H1 (cell line): Measurements from ENCODE around the gene ANKRD11. TPM values are rescaled to one million over a fixed set of nuclear protein-coding genes. Genes with fewer than 3 reads are reported as not detected.

Experiments
- CTCF ChIA-PET: fragments of 300-600 bp; sonication (Branson Sonifier 250); formaldehyde crosslinking; loops from one replicate; lab custom pipeline; 2021; ENCODE audit not compliant: partially characterized antibody; lab: Charles Lee
- POLR2A ChIA-PET: fragments of 300-600 bp; sonication (Branson Sonifier 250); formaldehyde crosslinking; loops from one replicate; lab custom pipeline; 2021; ENCODE audit warnings: inconsistent platforms; ENCODE audit not compliant: partially characterized antibody; lab: Charles Lee
- DNase-seq, 2 experiments: peaks; one replicate each; pipeline versions ENCODE4 v3.0.0 to v3.0.0-alpha.2; 2010 to 2022; ENCODE audit warnings: low spot score in 2 of 2, low read depth in 1 of 2, mixed read lengths in 1 of 2
- FAIRE-seq: peaks from 2 replicates; lab custom pipeline; 2011; peaks lifted over from hg19 to GRCh38; lab: Jason Lieb, UNC
- H2AFZ ChIP-seq: 2 replicates; pipeline ENCODE4 v1.8.1; 2012; ENCODE audit warnings: low read length, inconsistent platforms
- H2AK5ac ChIP-seq: 2 replicates; pipeline ENCODE4 v1.6.1; 2013; ENCODE audit warnings: low read depth, low read length
- H2BK120ac ChIP-seq: replicated peaks from 2 replicates; pipeline ENCODE3; 2013; ENCODE audit warnings: low read depth, low read length, inconsistent platforms
- H2BK12ac ChIP-seq: 2 replicates; pipeline ENCODE4 v1.6.1; 2013; ENCODE audit warnings: low read depth, low read length
- H2BK15ac ChIP-seq: 2 replicates; pipeline ENCODE4 v1.6.1; 2013; ENCODE audit warnings: low read length
- H2BK20ac ChIP-seq: 2 replicates; pipeline ENCODE4 v1.6.1; 2013; ENCODE audit warnings: low read length
- H2BK5ac ChIP-seq: 2 replicates; pipeline ENCODE4 v1.6.1; 2013; ENCODE audit warnings: low read depth, low read length
- H3K14ac ChIP-seq: 2 replicates; pipeline ENCODE4 v1.6.1; 2013; ENCODE audit warnings: inconsistent platforms; ENCODE audit not compliant: insufficient read length
- H3K18ac ChIP-seq: 2 replicates; pipeline ENCODE4 v1.6.1; 2013; ENCODE audit warnings: low read length; ENCODE audit errors: extremely low read depth
- H3K23ac ChIP-seq: 2 replicates; pipeline ENCODE4 v1.6.1; 2013; ENCODE audit warnings: inconsistent platforms; ENCODE audit not compliant: insufficient read length
- H3K23me2 ChIP-seq: 2 replicates; pipeline ENCODE4 v1.6.1; 2013; ENCODE audit warnings: low read depth, low read length
- H3K27ac ChIP-seq: 2 replicates; pipeline ENCODE4 v1.6.1; 2011; ENCODE audit warnings: low read depth, low read length, inconsistent platforms
- H3K27me3 ChIP-seq, 4 experiments: replicated peaks in 1 of 4; 1 replicate in 1 of 4; 2 replicates in 3 of 4; pipeline versions ENCODE4 v1.6.1 to v1.8.1; 2011 to 2013; ENCODE audit warnings: low read length in 3 of 4, mild to moderate bottlenecking in 3 of 4, inconsistent platforms in 2 of 4, mixed read lengths in 2 of 4, moderate library complexity in 1 of 4; ENCODE audit not compliant: control insufficient read depth in 3 of 4, insufficient read depth in 3 of 4; ENCODE audit errors: extremely low read depth in 1 of 4
- H3K36me3 ChIP-seq, 4 experiments: 2 replicates each; pipeline versions ENCODE4 v1.6.1 to v1.8.1; 2011 to 2013; ENCODE audit warnings: mild to moderate bottlenecking in 4 of 4, low read length in 3 of 4, moderate library complexity in 2 of 4, control low read depth in 1 of 4, inconsistent platforms in 1 of 4; ENCODE audit not compliant: insufficient read depth in 4 of 4, control insufficient read depth in 2 of 4
- H3K4ac ChIP-seq: replicated peaks from 2 replicates; pipeline ENCODE3; 2013; ENCODE audit warnings: low read length, low read depth, mixed read lengths, inconsistent platforms; ENCODE audit not compliant: insufficient read length
- H3K4me1 ChIP-seq, 4 experiments: replicated peaks in 1 of 4; 1 replicate in 1 of 4; 2 replicates in 3 of 4; pipeline versions ENCODE4 v1.6.1 to v1.8.1; 2011 to 2013; ENCODE audit warnings: low read length in 3 of 4, inconsistent platforms in 2 of 4, mixed read lengths in 1 of 4; ENCODE audit not compliant: insufficient read depth in 4 of 4, control insufficient read depth in 3 of 4
- H3K4me2 ChIP-seq, 2 experiments: 2 replicates each; pipeline versions ENCODE4 v1.6.1 to v1.8.1; 2011 to 2013; ENCODE audit warnings: low read depth in 2 of 2, low read length in 2 of 2, control low read depth in 1 of 2, inconsistent platforms in 1 of 2, mild to moderate bottlenecking in 1 of 2; ENCODE audit not compliant: insufficient read depth in 1 of 2
- H3K4me3 ChIP-seq, 4 experiments: fragments of 200-600, 300-600 bp in 1 of 4; sonication (generic), shearing (Covaris generic), sonication (Bioruptor Twin) in 1 of 4; 2 replicates each; pipeline versions ENCODE4 v1.5.1 to v1.8.1; 2011 to 2016; ENCODE audit warnings: low read length in 4 of 4, low read depth in 3 of 4, control low read depth in 2 of 4, inconsistent platforms in 2 of 4, mild to moderate bottlenecking in 2 of 4, mixed read lengths in 1 of 4, moderate library complexity in 1 of 4; ENCODE audit not compliant: insufficient read depth in 2 of 4; ENCODE audit errors: extremely low read depth in 1 of 4
- H3K56ac ChIP-seq: replicated peaks from 2 replicates; pipeline ENCODE3; 2013; ENCODE audit warnings: low read depth, mild to moderate bottlenecking, mixed read lengths, low read length, inconsistent platforms; ENCODE audit not compliant: insufficient read length
- H3K79me1 ChIP-seq: 2 replicates; pipeline ENCODE4 v1.6.1; 2013; ENCODE audit warnings: low read depth, low read length, control low read depth
- H3K79me2 ChIP-seq, 2 experiments: 2 replicates each; pipeline versions ENCODE4 v1.6.1 to v1.8.1; 2012 to 2013; ENCODE audit warnings: low read length in 2 of 2, mild to moderate bottlenecking in 2 of 2, inconsistent platforms in 1 of 2; ENCODE audit not compliant: insufficient read depth in 2 of 2, control insufficient read depth in 1 of 2
- H3K9ac ChIP-seq, 4 experiments: replicated peaks in 1 of 4; 1 replicate in 1 of 4; 2 replicates in 3 of 4; pipeline versions ENCODE4 v1.6.1 to v1.8.1; 2011 to 2013; ENCODE audit warnings: low read depth in 3 of 4, low read length in 3 of 4, control low read depth in 2 of 4, mild to moderate bottlenecking in 2 of 4, moderate library complexity in 2 of 4, inconsistent platforms in 1 of 4; ENCODE audit errors: extremely low read depth in 1 of 4
- H3K9me3 ChIP-seq, 2 experiments: 2 replicates each; pipeline versions ENCODE4 v1.6.1 to v1.8.1; 2012 to 2013; ENCODE audit warnings: mild to moderate bottlenecking in 2 of 2, moderate library complexity in 2 of 2, control low read depth in 1 of 2, inconsistent platforms in 1 of 2, low read depth in 1 of 2, low read length in 1 of 2, mixed read lengths in 1 of 2; ENCODE audit not compliant: insufficient read depth in 2 of 2
- H4K20me1 ChIP-seq, 2 experiments: replicated peaks in 1 of 2; 2 replicates each; pipeline versions ENCODE3 to v1.8.1; 2011 to 2013; ENCODE audit warnings: inconsistent platforms in 2 of 2, low read length in 2 of 2, mild to moderate bottlenecking in 1 of 2; ENCODE audit not compliant: insufficient read depth in 2 of 2, control insufficient read depth in 1 of 2
- H4K5ac ChIP-seq: 2 replicates; pipeline ENCODE4 v1.6.1; 2013; ENCODE audit warnings: low read length, low read depth, mixed read lengths, inconsistent platforms; ENCODE audit not compliant: insufficient read length
- H4K8ac ChIP-seq: 2 replicates; pipeline ENCODE4 v1.8.0; 2013; ENCODE audit warnings: mild to moderate bottlenecking, moderate library complexity, low read length, inconsistent platforms; ENCODE audit not compliant: insufficient read depth; ENCODE audit errors: extremely low read depth
- H4K91ac ChIP-seq: replicated peaks from 2 replicates; pipeline ENCODE3; 2013; ENCODE audit warnings: low read length, mixed read lengths, inconsistent platforms; ENCODE audit not compliant: insufficient read length
- ASH2L ChIP-seq: fragments of 200-600, 300-600 bp; sonication (generic); IDR thresholded peaks from one replicate; pipeline ENCODE4 v1.7.1; 2017; ENCODE audit warnings: low read length
- EGR1 ChIP-seq: IDR thresholded peaks from 2 replicates; pipeline ENCODE4 v1.6.1; 2011; ENCODE audit warnings: low read depth, low read length, borderline replicate concordance
- MAFK ChIP-seq: IDR thresholded peaks from 2 replicates; pipeline ENCODE4 v1.6.1; 2012; ENCODE audit warnings: low read depth, mild to moderate bottlenecking, improper control_type of control experiment, low read length
- SIRT6 ChIP-seq: IDR thresholded peaks from one replicate; pipeline ENCODE4 v1.7.1; 2012; ENCODE audit warnings: low read length, inconsistent platforms
- WGBS, 2 experiments: shearing (Covaris generic) in 1 of 2; methylation state at CpG; one replicate each; pipeline versions ENCODE4 v1.1.6 to v1.1.7; 2013 to 2015; ENCODE audit warnings: low lambda C conversion rate in 2 of 2, mixed read lengths in 2 of 2, inconsistent platforms in 1 of 2, low coverage in 1 of 2, missing lambda C conversion rate in 1 of 2; ENCODE audit not compliant: insufficient replicate concordance in 2 of 2, insufficient coverage in 1 of 2, insufficient read length in 1 of 2; ENCODE audit errors: extremely low coverage in 1 of 2, missing lambda C conversion rate in 1 of 2; 5-methylcytosine and 5-hydroxymethylcytosine counted together
- polyA plus RNA-seq, 7 experiments: library from polyadenylated mRNA; depleted of rRNA in 3 of 7; stranded (reverse) in 5 of 7; unstranded in 2 of 7; fragments of >200 nt in 5 of 7; fragments of 200-250 nt in 2 of 7; gene quantifications; 1 replicate in 5 of 7; 2 replicates in 1 of 7; 4 replicates in 1 of 7; pipeline versions ENCODE4 v1.2.1 to v1.2.3, GENCODE V29; 2011 to 2013; ENCODE audit warnings: missing spikeins in 2 of 7, mixed read lengths in 2 of 7
- total RNA-seq: library from RNA; stranded (reverse); fragmentation: NEBNext Ultra II Directional; extraction: Animal tissue kit (Norgen Biotek cat#: 25700); gene quantifications from 2 replicates; pipeline ENCODE4 v1.2.1, GENCODE V29; 2021

ANKRD11 gene
- total and polyA plus RNA-seq, 2 of the 8 experiments (the other 6 are each of a cell fraction or from before 2014, with no cell fraction given) = 46.5 to 142 TPM

- H3K4me2 ChIP-seq = no peak overlapping the region
- H2BK20ac ChIP-seq = no peak overlapping the region
- H3K14ac ChIP-seq = no peak overlapping the region
- peaks cover 0 to 13% of the 10 kb centered on the region in 2 experiments; a peak in 3 of 4 replicates for H3K79me2 ChIP-seq
- no peak overlapping the region for H2BK120ac ChIP-seq
- no peak overlapping the region for H2AK5ac ChIP-seq
- ChIA-PET POLR2A (no interaction called here), CTCF (interaction anchor here (2.1 kb wide), 1 partner anchor 19 kb away, joined by 4 read pairs; no protein-coding TSS in a partner anchor)
- no peak overlapping the region for H2BK15ac ChIP-seq
- H2AFZ ChIP-seq = no peak overlapping the region
- no peak overlapping the region for H4K91ac ChIP-seq
- DNase-seq = no peak
- peaks cover 2% of the 10 kb centered on the region; the same call in 1 of the 2 replicates for H3K79me1 ChIP-seq
- peaks cover 3 to 4% of the 10 kb centered on the region in 2 experiments; a peak in 3 of 4 replicates for H3K9me3 ChIP-seq
- no peak overlapping the region for H4K5ac ChIP-seq
- 85% methylated on average over 3 of the region's 3 CpGs; no CpG with 5 or more reads in 1 of the 2 experiments for WGBS, 2 experiments
- H3K36me3 ChIP-seq = peaks cover 5 to 36% (median 20%) of the 10 kb centered on the region in 4 experiments
- H3K27me3 ChIP-seq = no peaks in the 10 kb centered on the region
- no peak overlapping the region for H3K56ac ChIP-seq
- no peak overlapping the region for H4K8ac ChIP-seq
- peaks cover 0 to 5% of the 10 kb centered on the region in 2 experiments for H4K20me1 ChIP-seq
- no peak overlapping the region for H3K9ac ChIP-seq
- FAIRE-seq = no peak
- no peak overlapping the region for H3K4ac ChIP-seq
- H3K27ac ChIP-seq = no peak overlapping the region
- H3K18ac ChIP-seq = no peak overlapping the region
- peaks cover 4% of the 10 kb centered on the region; the same call in 1 of the 2 replicates for H3K23me2 ChIP-seq
- no peak overlapping the region for H2BK5ac ChIP-seq
- H3K4me1 ChIP-seq = peaks cover 0 to 2% (median under 1%) of the 10 kb centered on the region in 4 experiments; a peak in 2 of 7 replicates
- no peak overlapping the region for H2BK12ac ChIP-seq
- H3K23ac ChIP-seq = no peak overlapping the region
- H3K4me3 ChIP-seq = no peak overlapping the region
- no peak for TF ChIP-seq MAFK
- no peak for TF ChIP-seq ASH2L
- TF ChIP-seq SIRT6 = no peak
- no peak for TF ChIP-seq EGR1
Observed at GRCh38 chr16:89221604-89222003, 268.8 kb downstream of the ANKRD11 start.
